Measurements from ENCODE around the gene CCL28.
"Not testable (repeated sequence)": the region's sequence is repeated elsewhere in the genome, so short reads cannot be mapped to it uniquely, and the experiment has no call there.

Gene CCL28

GRCh38 chr5:43409809-43410271 lies 2.4 kb downstream of the CCL28 start:
- DNase-seq = no peak

GRCh38 chr5:43402524-43403066 lies 9.6 kb downstream of the CCL28 start:
- not testable (repeated sequence) for DNase-seq

- no peak for DNase-seq
Observed at GRCh38 chr5:43401827-43402226, 10.4 kb downstream of the CCL28 start.

- no peak for DNase-seq
Observed at GRCh38 chr5:43400082-43400481, 12.1 kb downstream of the CCL28 start.

- peak; percentile 6 for DNase-seq
Observed at GRCh38 chr5:43396762-43397304, 15.4 kb downstream of the CCL28 start.

- no peak for DNase-seq
Observed at GRCh38 chr5:43390471-43390870, 21.7 kb downstream of the CCL28 start.

- peak; percentile 88 for DNase-seq
Observed at GRCh38 chr5:43389679-43390329, 22.4 kb downstream of the CCL28 start.

- DNase-seq = no peak
Observed at GRCh38 chr5:43386960-43387362, 25.2 kb downstream of the CCL28 start.

- DNase-seq = no peak
Observed at GRCh38 chr5:43376496-43377140, 35.6 kb downstream of the CCL28 start.

- no peak for DNase-seq
Observed at GRCh38 chr5:43371821-43372220, 40.4 kb downstream of the CCL28 start.

- no peak for DNase-seq
Observed at GRCh38 chr5:43370352-43370751, 41.8 kb downstream of the CCL28 start.

- DNase-seq = no peak
Observed at GRCh38 chr5:43369651-43370050, 42.5 kb downstream of the CCL28 start.

- no peak for DNase-seq
Observed at GRCh38 chr5:43367909-43368669, 44.1 kb downstream of the CCL28 start.

GRCh38 chr5:43367453-43367852 lies 44.7 kb downstream of the CCL28 start:
- no peak for DNase-seq

- DNase-seq = not testable (repeated sequence)
Observed at GRCh38 chr5:43366680-43367246, 45.4 kb downstream of the CCL28 start.

- DNase-seq = not testable (repeated sequence)
Observed at GRCh38 chr5:43365155-43365554, 47.0 kb downstream of the CCL28 start.

- no peak for DNase-seq
Observed at GRCh38 chr5:43363445-43364152, 48.6 kb downstream of the CCL28 start.

- DNase-seq = no peak
Observed at GRCh38 chr5:43362725-43363435, 49.3 kb downstream of the CCL28 start.

GRCh38 chr5:43358726-43359125 lies 53.5 kb downstream of the CCL28 start:
- DNase-seq = no peak

- DNase-seq = no peak
Observed at GRCh38 chr5:43358301-43358700, 53.9 kb downstream of the CCL28 start.

GRCh38 chr5:43357878-43358281 lies 54.3 kb downstream of the CCL28 start:
- no peak for DNase-seq

All from fibroblast of skin of scalp (primary cell).